Measurements from ENCODE around the gene NRDC. TPM values are rescaled to one million over a fixed set of nuclear protein-coding genes. Genes with fewer than 3 reads are reported as not detected.
"Not testable (repeated sequence)": the region's sequence is repeated elsewhere in the genome, so short reads cannot be mapped to it uniquely, and the experiment has no call there.

NRDC gene
- total and polyA plus RNA-seq, 2 donors from 2014 or later = 99.5 to 110 TPM

DNA sequence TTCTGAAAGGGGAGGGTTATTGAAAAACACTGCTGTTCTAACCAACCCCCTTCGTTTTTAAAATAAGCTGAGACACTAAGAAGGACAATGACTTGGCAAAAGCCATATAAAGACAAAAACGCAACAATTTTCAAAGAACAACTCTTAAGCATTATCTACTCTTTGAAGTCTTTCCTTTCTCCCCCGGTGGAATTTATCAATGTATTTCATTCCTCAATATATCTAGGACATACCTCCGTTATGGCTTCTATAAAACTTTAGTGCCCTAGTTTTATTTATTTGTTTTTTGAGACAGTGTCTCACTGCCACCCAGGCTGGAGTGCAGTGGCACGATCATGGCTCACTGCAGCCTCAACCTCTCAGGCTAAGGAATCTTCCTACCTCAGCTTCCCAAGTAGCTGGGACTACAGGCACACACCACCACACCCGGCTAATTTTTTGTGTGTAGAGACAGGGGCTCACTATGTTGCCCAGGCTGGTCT, 3.2 kb downstream of the NRDC start:
- TF ChIP-seq, protein P1, sequence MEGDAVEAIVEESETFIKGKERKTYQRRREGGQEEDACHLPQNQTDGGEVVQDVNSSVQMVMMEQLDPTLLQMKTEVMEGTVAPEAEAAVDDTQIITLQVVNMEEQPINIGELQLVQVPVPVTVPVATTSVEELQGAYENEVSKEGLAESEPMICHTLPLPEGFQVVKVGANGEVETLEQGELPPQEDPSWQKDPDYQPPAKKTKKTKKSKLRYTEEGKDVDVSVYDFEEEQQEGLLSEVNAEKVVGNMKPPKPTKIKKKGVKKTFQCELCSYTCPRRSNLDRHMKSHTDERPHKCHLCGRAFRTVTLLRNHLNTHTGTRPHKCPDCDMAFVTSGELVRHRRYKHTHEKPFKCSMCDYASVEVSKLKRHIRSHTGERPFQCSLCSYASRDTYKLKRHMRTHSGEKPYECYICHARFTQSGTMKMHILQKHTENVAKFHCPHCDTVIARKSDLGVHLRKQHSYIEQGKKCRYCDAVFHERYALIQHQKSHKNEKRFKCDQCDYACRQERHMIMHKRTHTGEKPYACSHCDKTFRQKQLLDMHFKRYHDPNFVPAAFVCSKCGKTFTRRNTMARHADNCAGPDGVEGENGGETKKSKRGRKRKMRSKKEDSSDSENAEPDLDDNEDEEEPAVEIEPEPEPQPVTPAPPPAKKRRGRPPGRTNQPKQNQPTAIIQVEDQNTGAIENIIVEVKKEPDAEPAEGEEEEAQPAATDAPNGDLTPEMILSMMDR (IDR thresholded peaks at IDR 0.05; ENCODE audit: borderline replicate concordance, extremely low read depth, insufficient read depth) = no peak
- no peaks in the 10 kb centered on the region for H3K36me3 ChIP-seq (ENCODE audit: control insufficient read depth in 2 of 3, insufficient read depth in 3 of 3, low read length in 3 of 3)
- DNase-seq (no peak), FAIRE-seq (no peak)
- H3K4me3 ChIP-seq (ENCODE audit: low read length in 3 of 3) = no peak overlapping the region
- H3K4me1 ChIP-seq (ENCODE audit: control insufficient read depth in 2 of 3, insufficient read depth in 2 of 3, low read depth in 1 of 3, low read length in 3 of 3) = peaks cover 0 to 6% (median 4%) of the 10 kb centered on the region in 3 donors
- intact Hi-C loops (cut with DNase I) = no loop called here
- H3K27me3 ChIP-seq (ENCODE audit: control insufficient read depth, insufficient read depth, low read length) = no peaks in the 10 kb centered on the region
- no peaks in the 10 kb centered on the region for H3K9me3 ChIP-seq (ENCODE audit: control insufficient read depth in 2 of 3, insufficient read depth in 1 of 3, low read length in 3 of 3)
- H3K27ac ChIP-seq (ENCODE audit: low read depth in 2 of 2, low read length in 2 of 2) = no peak overlapping the region
- H3K9ac ChIP-seq (ENCODE audit: low read length in 3 of 3) = no peak overlapping the region

DNA sequence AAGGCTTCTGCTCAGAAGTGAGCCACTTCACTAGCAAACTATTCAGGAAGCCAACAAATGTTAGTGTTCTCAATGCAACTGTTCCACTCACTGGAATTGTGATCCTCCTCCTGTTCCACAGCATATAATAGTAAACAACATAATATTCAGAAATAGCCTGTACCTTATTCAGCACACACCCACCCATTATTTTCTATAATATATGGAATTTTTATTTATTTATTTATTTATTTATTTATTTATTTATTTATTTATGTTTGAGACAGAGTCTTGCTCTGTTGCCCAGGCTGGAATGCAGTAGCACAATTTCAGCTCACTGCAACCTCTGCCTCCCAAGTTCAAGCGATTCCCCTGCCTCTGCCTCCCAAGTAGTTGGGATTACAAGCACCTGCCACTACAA, 5.3 kb downstream of the NRDC start:
- H3K27me3 ChIP-seq (ENCODE audit: control insufficient read depth, insufficient read depth, low read length); DNase-seq; intact Hi-C loops (cut with DNase I); H3K36me3 ChIP-seq (ENCODE audit: control insufficient read depth in 2 of 3, insufficient read depth in 3 of 3, low read length in 3 of 3); H3K4me1 ChIP-seq (ENCODE audit: control insufficient read depth in 2 of 3, insufficient read depth in 2 of 3, low read depth in 1 of 3, low read length in 3 of 3); H3K27ac ChIP-seq (ENCODE audit: low read depth in 2 of 2, low read length in 2 of 2); H3K9ac ChIP-seq (ENCODE audit: low read length in 3 of 3); H3K4me3 ChIP-seq (ENCODE audit: low read length in 3 of 3); H3K9me3 ChIP-seq (ENCODE audit: control insufficient read depth in 2 of 3, insufficient read depth in 1 of 3, low read length in 3 of 3); FAIRE-seq: not testable (repeated sequence)

DNA sequence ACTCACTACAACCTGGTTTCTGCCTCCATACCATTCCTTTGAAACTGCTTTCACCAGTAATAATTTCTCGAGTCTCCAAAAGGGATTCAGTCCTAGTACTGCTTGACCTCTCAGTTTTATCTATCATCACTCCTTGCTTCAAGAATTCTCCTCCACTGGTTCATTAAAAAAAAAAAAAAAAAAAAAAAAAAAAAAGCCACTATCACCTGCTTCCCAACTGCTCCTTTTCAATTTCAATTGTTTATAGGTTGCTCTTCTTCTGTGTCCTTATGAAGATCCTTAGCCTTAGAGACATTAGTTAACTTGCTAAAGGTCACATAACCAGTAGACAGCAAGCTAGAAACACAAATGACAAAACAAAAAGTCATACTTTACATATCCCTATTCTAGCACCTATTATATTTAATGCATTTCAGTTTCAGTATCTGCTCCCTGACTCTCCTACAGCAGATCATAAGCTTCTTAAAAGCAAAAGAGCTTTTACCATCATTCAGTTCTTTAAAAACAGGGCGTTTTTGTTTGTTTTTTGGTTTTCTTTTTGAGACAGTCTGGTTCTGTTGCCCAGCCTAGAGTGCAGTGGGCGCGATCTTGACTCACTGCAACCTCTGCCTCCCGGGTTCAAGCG, 7.1 kb downstream of the NRDC start:
- H3K36me3 ChIP-seq (ENCODE audit: control insufficient read depth in 2 of 3, insufficient read depth in 3 of 3, low read length in 3 of 3) = no peaks in the 10 kb centered on the region
- no peaks in the 10 kb centered on the region for H3K27me3 ChIP-seq (ENCODE audit: control insufficient read depth, insufficient read depth, low read length)
- TF ChIP-seq, protein P1 (IDR thresholded peaks at IDR 0.05; ENCODE audit: borderline replicate concordance, extremely low read depth, insufficient read depth) = no peak
- no peak overlapping the region for H3K27ac ChIP-seq (ENCODE audit: low read depth in 2 of 2, low read length in 2 of 2)
- intact Hi-C loops (cut with DNase I) = no loop called here
- no peaks in the 10 kb centered on the region for H3K9me3 ChIP-seq (ENCODE audit: control insufficient read depth in 2 of 3, insufficient read depth in 1 of 3, low read length in 3 of 3)
- no peak overlapping the region for H3K4me3 ChIP-seq (ENCODE audit: low read length in 3 of 3)
- FAIRE-seq = no peak
- DNase-seq = no peak
- peaks cover 0 to 4% (median under 1%) of the 10 kb centered on the region in 3 donors for H3K4me1 ChIP-seq (ENCODE audit: control insufficient read depth in 2 of 3, insufficient read depth in 2 of 3, low read depth in 1 of 3, low read length in 3 of 3)
- H3K9ac ChIP-seq (ENCODE audit: low read length in 3 of 3) = no peak overlapping the region

DNA sequence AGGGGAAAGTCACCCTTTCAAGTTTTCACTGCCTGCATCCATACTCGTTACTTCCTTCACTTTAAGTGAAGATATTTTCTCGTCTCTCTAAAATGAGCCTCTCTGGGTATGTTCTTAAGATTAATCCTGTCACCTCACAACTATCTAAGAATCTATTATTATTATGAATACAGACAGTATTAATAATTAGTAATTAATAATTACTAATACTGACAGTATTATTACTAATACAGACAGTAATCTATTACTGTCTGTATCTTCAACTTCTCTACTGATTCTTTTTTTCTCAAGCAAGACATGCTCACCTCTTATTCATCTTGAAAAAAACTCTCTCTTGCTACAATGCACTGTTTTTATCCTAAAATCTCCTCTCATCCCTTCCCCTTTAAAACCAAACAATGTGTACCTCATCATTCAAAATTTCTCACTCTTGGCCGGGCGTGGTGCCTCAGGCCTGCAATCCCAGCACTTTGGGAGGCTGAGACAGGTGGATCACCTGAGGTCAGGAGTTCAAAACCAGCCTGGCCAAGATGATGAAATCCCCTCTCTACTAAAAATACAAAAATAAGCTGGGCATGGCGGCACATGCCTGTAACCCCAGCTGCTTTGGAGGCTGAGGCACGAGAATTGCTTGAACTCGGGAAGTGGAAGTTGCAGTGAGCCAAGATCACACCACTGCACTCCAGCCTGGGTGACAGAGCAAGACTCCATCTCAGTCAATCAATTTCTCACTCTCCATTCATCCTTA, 7.8 kb downstream of the NRDC start:
- peaks cover 0 to 4% (median 0%) of the 10 kb centered on the region in 3 donors for H3K4me1 ChIP-seq (ENCODE audit: control insufficient read depth in 2 of 3, insufficient read depth in 2 of 3, low read depth in 1 of 3, low read length in 3 of 3)
- FAIRE-seq (no peak), DNase-seq (no peak)
- no peaks in the 10 kb centered on the region for H3K9me3 ChIP-seq (ENCODE audit: control insufficient read depth in 2 of 3, insufficient read depth in 1 of 3, low read length in 3 of 3)
- intact Hi-C loops (cut with DNase I) = no loop called here
- no peak overlapping the region for H3K4me3 ChIP-seq (ENCODE audit: low read length in 3 of 3)
- no peak overlapping the region for H3K27ac ChIP-seq (ENCODE audit: low read depth in 2 of 2, low read length in 2 of 2)
- H3K9ac ChIP-seq (ENCODE audit: low read length in 3 of 3) = no peak overlapping the region
- TF ChIP-seq, protein P1 (IDR thresholded peaks at IDR 0.05; ENCODE audit: borderline replicate concordance, extremely low read depth, insufficient read depth) = no peak
- H3K27me3 ChIP-seq (ENCODE audit: control insufficient read depth, insufficient read depth, low read length) = no peaks in the 10 kb centered on the region
- no peaks in the 10 kb centered on the region for H3K36me3 ChIP-seq (ENCODE audit: control insufficient read depth in 2 of 3, insufficient read depth in 3 of 3, low read length in 3 of 3)

Data from kidney (tissue), 14 donors.